Hindlimb muscle (tissue), 1 donor: ENCODE results near the gene ADAT1. TPM values are rescaled to one million over a fixed set of nuclear protein-coding genes. Genes with fewer than 3 reads are reported as not detected.
A peak's percentile ranks its signal among the peaks of the same experiment; 100 is the strongest.

ENCODE experiments used
- DNase-seq: peaks from one replicate; pipeline ENCODE4 v3.0.0-alpha.2; 2013
- polyA plus RNA-seq: library from polyadenylated mRNA; unstranded; fragments of 120-200 nt; gene quantifications from one replicate; pipeline ENCODE4 v1.2.1, GENCODE V29; 2013; ENCODE audit not compliant: insufficient read length

ADAT1 gene
- polyA plus RNA-seq, 1 donor, result 33.9 TPM

DNA sequence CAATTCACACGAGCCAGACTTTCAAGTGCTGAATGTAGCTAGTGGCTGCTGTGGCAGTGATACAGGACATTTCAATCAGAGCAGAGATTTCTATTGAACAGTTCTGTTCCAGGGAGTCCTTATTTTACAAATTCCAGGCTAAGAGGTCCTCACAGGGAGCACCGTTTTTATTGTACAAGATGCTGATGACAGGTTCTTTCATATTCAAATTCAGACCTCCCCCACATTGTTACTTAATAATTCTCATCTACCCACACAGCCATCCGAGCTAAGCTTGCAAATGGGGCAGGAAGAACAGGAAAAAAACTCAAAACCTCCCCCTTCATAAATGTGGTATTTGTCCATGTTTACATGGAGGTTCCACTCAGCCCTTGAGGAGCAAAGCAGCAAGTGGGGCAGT, 47.1 kb downstream of the ADAT1 start:
- no peak for DNase-seq

GRCh38 chr16:75573955-75574354, 49.1 kb downstream of the ADAT1 start:
- no peak for DNase-seq

DNA sequence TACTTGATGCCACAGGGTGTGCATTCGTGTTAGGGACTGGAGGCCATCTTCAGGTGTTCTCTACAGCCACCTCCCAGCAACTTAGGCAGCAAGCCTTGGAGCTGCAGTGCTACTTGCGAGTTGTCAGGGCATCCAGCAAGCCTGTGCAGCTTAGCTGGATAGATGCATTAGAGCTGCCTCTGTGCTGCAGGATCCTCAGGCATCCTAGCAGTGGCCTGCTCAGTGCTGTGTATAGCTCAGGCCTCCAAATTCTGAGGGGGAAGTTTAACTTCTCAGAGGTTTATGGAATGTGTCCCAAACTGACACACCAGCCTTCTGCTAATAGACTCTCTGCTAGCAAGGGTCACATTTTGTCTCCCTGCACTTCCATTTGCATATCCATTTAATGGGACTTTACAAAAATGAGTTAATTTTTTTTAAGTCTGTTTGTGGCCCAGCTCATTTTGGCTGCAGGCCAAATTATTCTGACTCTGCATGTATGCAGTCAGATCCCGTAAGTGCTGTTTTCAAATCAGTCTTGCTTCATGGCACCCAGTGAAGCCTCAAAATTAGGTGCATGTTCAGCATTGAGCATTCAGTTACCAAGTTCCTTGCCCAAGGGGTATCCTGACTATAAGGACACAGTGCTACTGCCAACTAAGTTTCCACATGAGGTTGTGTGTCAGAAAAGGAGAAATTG, 50.1 kb downstream of the ADAT1 start:
- DNase-seq, result no peak

GRCh38 chr16:75570396-75571065, 52.5 kb downstream of the ADAT1 start:
- DNase-seq, result no peak

GRCh38 chr16:75567911-75568310, 55.2 kb downstream of the ADAT1 start:
- no peak for DNase-seq

DNA sequence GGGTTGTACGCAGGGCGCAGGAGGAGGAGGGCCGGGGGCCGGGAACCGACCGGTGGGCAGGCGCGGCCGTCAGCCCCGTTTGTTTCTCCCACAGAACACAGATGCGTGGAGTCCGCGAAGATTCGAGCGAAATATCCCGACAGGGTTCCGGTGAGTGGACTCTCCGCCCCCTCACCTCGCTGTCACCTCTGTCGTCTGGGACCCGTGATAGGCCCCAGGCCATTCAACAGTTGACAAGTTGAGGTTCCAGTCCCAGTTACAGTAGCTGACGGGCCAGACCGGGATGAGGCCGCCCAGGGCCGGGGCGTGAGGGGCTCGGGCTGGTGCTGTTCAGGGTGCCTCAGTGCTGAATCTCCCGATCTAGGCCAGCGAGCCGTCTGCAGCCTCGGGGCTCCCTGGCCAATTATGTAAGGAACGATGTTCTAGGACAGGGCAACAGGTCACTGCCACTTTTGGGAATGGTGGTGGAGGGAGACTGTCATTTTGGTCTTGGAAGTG, 56.3 kb downstream of the ADAT1 start:
- no peak for DNase-seq

GRCh38 chr16:75566040-75566757, 56.9 kb downstream of the ADAT1 start, which contains the start of gene GABARAPL2:
Gene GABARAPL2 (plus strand): TSS chr16:75566379. CDS start chr16:75566487, 108 bp downstream.
- peak; percentile 87 for DNase-seq

DNA sequence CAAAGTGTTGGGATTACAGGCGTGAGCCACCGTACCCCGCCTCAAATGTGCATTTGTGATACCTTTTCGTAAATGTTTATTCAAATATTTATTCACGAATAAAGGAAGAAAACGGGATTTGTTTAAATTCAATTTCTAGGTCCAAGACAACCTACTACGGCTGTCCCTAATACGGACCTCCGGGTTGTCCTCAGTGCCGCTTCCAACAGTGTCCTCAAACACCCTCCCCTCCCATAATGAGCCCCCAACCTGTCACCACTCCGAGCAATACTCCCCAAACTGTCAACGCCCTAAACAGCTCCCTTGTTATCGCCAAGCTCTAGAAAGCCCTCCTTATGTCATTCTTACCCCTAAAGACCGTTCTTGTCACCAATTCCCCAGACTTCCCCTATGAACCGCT, 57.4 kb downstream of the ADAT1 start:
- no peak for DNase-seq

DNA sequence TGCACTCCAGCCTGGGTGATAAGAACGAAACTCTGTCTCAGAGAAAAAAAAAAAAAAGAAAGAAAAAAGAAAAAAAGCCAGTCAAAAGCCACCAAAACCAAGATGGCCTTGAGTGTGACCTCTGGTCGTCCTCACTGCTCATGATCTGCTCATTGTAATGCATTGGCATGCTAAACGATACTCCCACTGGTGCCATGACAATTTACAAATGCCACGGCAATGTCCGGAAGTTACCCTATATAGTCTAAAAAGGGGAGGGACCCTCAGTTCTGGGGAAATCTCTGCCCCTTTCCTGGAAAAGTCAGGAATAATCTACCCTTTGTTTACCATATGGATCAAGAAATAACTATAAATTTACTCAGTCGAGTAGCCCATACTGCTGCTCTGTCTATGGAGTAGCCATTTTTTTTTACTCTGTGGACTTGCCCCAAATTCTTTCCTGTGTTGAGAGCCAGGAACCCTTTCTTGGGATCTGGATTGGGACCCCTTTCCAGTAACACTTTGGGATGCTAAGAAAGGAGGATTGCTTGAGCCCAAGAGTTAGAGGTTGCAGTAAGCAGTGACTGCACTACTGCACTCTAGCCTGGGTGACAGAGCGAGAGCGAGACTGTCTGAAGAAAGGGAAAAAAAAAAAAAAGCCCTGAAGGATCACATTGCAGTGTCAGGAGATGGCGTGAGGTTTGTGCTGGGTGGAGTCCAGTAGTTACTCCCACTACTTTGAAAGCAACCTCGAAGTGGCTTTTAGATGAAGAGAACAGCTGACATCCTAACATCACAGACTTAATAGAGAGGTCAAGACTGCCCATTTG, 63.3 kb downstream of the ADAT1 start:
- peak; percentile 60 for DNase-seq

- no peak for DNase-seq
Measured at GRCh38 chr16:75558846-75559401, 64.2 kb downstream of the ADAT1 start.

GRCh38 chr16:75556431-75556950, 66.6 kb downstream of the ADAT1 start:
- no peak for DNase-seq

- peak; percentile 95 for DNase-seq
Measured at GRCh38 chr16:75555707-75556430, 67.2 kb downstream of the ADAT1 start, which contains the start of gene TMEM231. Gene TMEM231 (minus strand): TSS chr16:75556252. CDS start chr16:75556209, 43 bp downstream.

DNA sequence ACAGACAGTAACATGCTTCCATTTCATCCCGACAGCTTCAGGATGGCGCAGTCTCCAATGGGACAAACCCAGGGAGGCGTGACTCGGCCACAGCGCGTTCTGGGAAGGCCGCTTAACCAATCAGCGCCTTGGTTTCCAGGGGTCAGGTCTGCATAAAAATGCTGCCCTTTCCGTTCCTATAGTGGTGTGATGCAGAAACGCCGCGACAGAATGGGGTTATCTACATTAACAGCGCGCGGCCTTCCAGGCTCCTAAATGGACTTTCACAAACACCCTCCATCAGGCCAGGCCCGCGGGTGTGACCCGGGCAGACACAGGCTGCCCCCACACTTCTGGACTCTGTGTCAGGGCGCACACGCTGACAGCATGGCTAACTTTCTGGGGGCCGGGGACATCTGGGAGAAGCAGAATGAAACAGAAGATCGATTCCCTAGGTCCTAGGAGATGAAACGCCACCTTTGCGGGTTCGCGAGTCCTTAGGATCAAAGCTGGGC, 67.8 kb downstream of the ADAT1 start:
- peak; percentile 84 for DNase-seq

DNA sequence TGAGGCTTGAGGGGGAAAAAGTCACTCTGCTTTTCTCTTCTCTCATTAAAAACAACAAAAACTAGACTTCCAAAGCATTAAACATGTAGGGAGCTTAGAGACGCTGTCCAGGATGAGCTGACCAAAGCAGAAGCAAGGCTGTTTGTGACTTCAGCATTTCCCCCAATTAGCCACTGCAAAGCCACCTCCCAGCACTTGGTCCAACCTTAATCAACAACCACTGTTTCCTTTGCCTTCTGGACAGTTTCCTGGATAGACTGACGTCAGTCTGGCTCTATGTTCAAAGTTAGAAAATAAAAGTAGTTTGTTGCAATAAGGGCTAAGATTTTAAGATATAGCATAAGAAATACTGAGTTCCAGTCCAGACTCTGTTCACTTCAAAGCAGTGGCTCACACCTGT, 70.1 kb downstream of the ADAT1 start:
- DNase-seq, result no peak

DNA sequence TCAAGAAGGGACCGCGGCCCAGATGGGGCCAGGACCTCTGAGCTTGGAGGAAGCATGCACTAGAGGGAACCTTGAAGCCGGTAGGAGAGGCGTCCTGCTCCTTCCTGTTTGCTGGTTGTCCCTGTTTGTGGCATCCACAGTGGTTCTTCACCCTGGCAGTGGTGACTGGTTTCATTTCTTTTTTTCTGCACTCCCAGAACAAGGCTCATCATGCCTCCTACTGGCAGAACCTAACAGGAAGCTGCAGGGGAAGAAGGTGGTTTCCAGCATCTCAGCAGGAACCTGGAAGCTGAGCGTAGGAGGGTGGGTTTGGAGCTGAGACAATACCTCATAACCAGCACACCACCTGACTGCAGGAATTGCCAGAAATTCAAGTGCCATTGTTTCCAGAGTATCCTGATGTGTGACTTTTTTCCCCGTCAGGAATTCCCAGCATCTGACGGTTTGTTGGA, 72.8 kb downstream of the ADAT1 start:
- DNase-seq, result no peak

Other genes with a start within 250 kb of the ADAT1 start
- gene CFDP1, start 189.8 kb downstream of the ADAT1 start, polyA plus RNA-seq, result 73.0 TPM
- 18.1 TPM for gene TMEM170A, start 158.6 kb downstream of the ADAT1 start, polyA plus RNA-seq
- 0.77 TPM for gene CHST6, start 127.8 kb downstream of the ADAT1 start, polyA plus RNA-seq
- gene CHST5, start 87.2 kb downstream of the ADAT1 start, polyA plus RNA-seq, result not detected
- 7.0 TPM for gene TMEM231, start 67.0 kb downstream of the ADAT1 start, polyA plus RNA-seq
- 111 TPM for gene GABARAPL2, start 56.9 kb downstream of the ADAT1 start, polyA plus RNA-seq
- 116 TPM for gene KARS1, start 24.4 kb upstream of the ADAT1 start, polyA plus RNA-seq
- gene TERF2IP, start 24.5 kb upstream of the ADAT1 start, polyA plus RNA-seq, result 64.0 TPM
- gene CPHXL2, start 53.7 kb upstream of the ADAT1 start, polyA plus RNA-seq, result 0.15 TPM
- gene DUXB, start 78.2 kb upstream of the ADAT1 start, polyA plus RNA-seq, result not detected
- gene CPHXL, start 103.2 kb upstream of the ADAT1 start, polyA plus RNA-seq, result not detected